ENCODE results near the gene BMP10. TPM values are rescaled to one million over a fixed set of nuclear protein-coding genes. Genes with fewer than 3 reads are reported as not detected.

The BMP10 gene
- polyA plus RNA-seq, 1 of the 3 experiments (the other 2 are of a cell fraction) = not detected

DNA sequence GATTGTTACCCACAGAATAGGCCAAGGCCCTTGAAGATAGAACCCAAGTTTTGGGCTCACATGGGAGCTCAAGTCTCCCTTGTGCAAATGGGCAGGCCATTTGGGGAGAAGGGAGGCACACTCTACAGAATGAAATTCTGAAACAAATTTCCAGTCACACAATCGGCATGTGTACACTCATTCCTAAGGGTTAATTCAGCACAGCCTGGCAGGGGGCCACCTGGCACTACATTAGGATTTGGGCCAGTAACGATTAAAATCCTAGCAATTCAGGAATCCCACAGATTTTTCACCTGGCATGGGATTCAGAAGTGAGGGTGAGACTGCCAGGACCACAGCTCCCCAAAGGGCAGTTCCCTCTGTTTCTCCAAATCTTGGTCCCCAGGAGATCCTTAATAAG lies 46.4 kb downstream of the BMP10 start:
- Histone ChIP-seq H3K4me3 (ENCODE audit: low read depth in 2 of 2, low read length in 1 of 2) (no peak overlapping the region), H3K27me3 (ENCODE audit: insufficient read depth) (no peaks in the 10 kb centered on the region), H3K9ac (no peak overlapping the region), H3F3A (replicated peaks; ENCODE audit: insufficient read depth) (no peaks in the 10 kb centered on the region), H4K20me1 (ENCODE audit: insufficient read depth) (no peaks in the 10 kb centered on the region), H3K9me3 (no peaks in the 10 kb centered on the region), H2AFZ (ENCODE audit: low read depth) (no peak overlapping the region), H3K27ac (ENCODE audit: low read depth in 2 of 2, low read length in 1 of 2) (no peak overlapping the region), H3K9me2 (no peaks in the 10 kb centered on the region), H3K79me2 (ENCODE audit: insufficient read depth) (no peaks in the 10 kb centered on the region), H3K4me1 (ENCODE audit: control insufficient read depth in 1 of 2, insufficient read depth in 2 of 2, low read depth in 1 of 2, low read length in 1 of 2) (peaks cover 16% of the 10 kb centered on the region in 2 experiments), H3K36me3 (replicated peaks in 1 of 2; ENCODE audit: control insufficient read depth in 1 of 2, insufficient read depth in 2 of 2, low read length in 1 of 2) (no peaks in the 10 kb centered on the region), H3K4me2 (no peak overlapping the region)
- no peak for DNase-seq
- WGBS (ENCODE audit: low lambda C conversion rate) = 10% methylated on average over 2 of the region's 2 CpGs
- CTCF ChIA-PET = interaction anchor here (0.8 kb wide), 1 partner anchor 303 kb away, joined by 3 read pairs; no protein-coding TSS in a partner anchor
- POLR2A ChIA-PET = no interaction called here
- TF ChIP-seq GABPA (IDR thresholded peaks at IDR 0.05; ENCODE audit: low read depth) = no peak
- no peak for TF ChIP-seq GATA2 (CRISPR knock-in tag; IDR thresholded peaks at IDR 0.05)
- 0 out of 2 replicates have a peak, but pooled peaks have one; percentile 22 for TF ChIP-seq ZBTB33 (IDR thresholded peaks at IDR 0.05; ENCODE audit: borderline replicate concordance, low read depth)
- TF ChIP-seq SMC3 (IDR thresholded peaks at IDR 0.05; ENCODE audit: low read depth, low read length) = no peak
- no peak for TF ChIP-seq MEF2A (IDR thresholded peaks at IDR 0.05; ENCODE audit: borderline replicate concordance, low read depth)
- no peak for TF ChIP-seq SIN3A (IDR thresholded peaks at IDR 0.05; ENCODE audit: borderline replicate concordance, low read depth, low read length)
- TF ChIP-seq FOSL2 (IDR thresholded peaks at IDR 0.05; ENCODE audit: borderline replicate concordance, low read depth) = peak; percentile 74
- no peak for TF ChIP-seq CHD2 (IDR thresholded peaks at IDR 0.05; ENCODE audit: low read length, partially characterized antibody)
- TF ChIP-seq REST (IDR thresholded peaks at IDR 0.05; ENCODE audit: low read depth, low read length) = 0 out of 2 replicates have a peak, but pooled peaks have one; percentile 7
- TF ChIP-seq, protein P1, sequence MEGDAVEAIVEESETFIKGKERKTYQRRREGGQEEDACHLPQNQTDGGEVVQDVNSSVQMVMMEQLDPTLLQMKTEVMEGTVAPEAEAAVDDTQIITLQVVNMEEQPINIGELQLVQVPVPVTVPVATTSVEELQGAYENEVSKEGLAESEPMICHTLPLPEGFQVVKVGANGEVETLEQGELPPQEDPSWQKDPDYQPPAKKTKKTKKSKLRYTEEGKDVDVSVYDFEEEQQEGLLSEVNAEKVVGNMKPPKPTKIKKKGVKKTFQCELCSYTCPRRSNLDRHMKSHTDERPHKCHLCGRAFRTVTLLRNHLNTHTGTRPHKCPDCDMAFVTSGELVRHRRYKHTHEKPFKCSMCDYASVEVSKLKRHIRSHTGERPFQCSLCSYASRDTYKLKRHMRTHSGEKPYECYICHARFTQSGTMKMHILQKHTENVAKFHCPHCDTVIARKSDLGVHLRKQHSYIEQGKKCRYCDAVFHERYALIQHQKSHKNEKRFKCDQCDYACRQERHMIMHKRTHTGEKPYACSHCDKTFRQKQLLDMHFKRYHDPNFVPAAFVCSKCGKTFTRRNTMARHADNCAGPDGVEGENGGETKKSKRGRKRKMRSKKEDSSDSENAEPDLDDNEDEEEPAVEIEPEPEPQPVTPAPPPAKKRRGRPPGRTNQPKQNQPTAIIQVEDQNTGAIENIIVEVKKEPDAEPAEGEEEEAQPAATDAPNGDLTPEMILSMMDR (IDR thresholded peaks at IDR 0.05) = no peak
- TF ChIP-seq YY1 (IDR thresholded peaks at IDR 0.05; ENCODE audit: low read depth) = no peak
- TF ChIP-seq TEAD4 (IDR thresholded peaks at IDR 0.05; ENCODE audit: borderline replicate concordance, insufficient read depth) = 0 out of 2 replicates have a peak, but pooled peaks have one; percentile 20
- TF ChIP-seq USF2 (IDR thresholded peaks at IDR 0.05; ENCODE audit: borderline replicate concordance, low read depth, low read length) = no peak
- TF ChIP-seq EP300 (IDR thresholded peaks at IDR 0.05; ENCODE audit: borderline replicate concordance in 1 of 2, low read depth in 1 of 2, low read length in 1 of 2) = peak in 1 of 2 experiments; percentile 53; a peak in 1 of 4 replicates
- no peak for TF ChIP-seq NRF1 (IDR thresholded peaks at IDR 0.05; ENCODE audit: low read depth, low read length)
- TF ChIP-seq TAF1 (IDR thresholded peaks at IDR 0.05; ENCODE audit: borderline replicate concordance, low read depth, low read length) = no peak
- no peak for TF ChIP-seq ELF1 (IDR thresholded peaks at IDR 0.05)
- no peak for TF ChIP-seq POLR2AphosphoS5 (IDR thresholded peaks at IDR 0.05; ENCODE audit: low read depth, low read length)
- TF ChIP-seq NFIC (IDR thresholded peaks at IDR 0.05; ENCODE audit: borderline replicate concordance) = peak; percentile 95
- TF ChIP-seq RXRA (IDR thresholded peaks at IDR 0.05; ENCODE audit: borderline replicate concordance, low read depth) = no peak
- TF ChIP-seq EZH2phosphoT487 (IDR thresholded peaks at IDR 0.05; ENCODE audit: borderline replicate concordance, low read depth) = no peak
- TF ChIP-seq, protein P2, sequence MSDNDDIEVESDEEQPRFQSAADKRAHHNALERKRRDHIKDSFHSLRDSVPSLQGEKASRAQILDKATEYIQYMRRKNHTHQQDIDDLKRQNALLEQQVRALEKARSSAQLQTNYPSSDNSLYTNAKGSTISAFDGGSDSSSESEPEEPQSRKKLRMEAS (IDR thresholded peaks at IDR 0.05; ENCODE audit: low read depth) = no peak
- TF ChIP-seq TCF12 (IDR thresholded peaks at IDR 0.05) = peak; percentile 56
- TF ChIP-seq MXI1 (IDR thresholded peaks at IDR 0.05; ENCODE audit: low read depth, low read length) = no peak
- TF ChIP-seq JUND (IDR thresholded peaks at IDR 0.05) = peak; percentile 27; the same call in 1 of the 2 replicates

All from SK-N-SH (cell line).